ENCODE results near the gene GOSR2.
"Not testable (repeated sequence)": the region's sequence is repeated elsewhere in the genome, so short reads cannot be mapped to it uniquely, and the experiment has no call there.

The GOSR2 gene

DNA sequence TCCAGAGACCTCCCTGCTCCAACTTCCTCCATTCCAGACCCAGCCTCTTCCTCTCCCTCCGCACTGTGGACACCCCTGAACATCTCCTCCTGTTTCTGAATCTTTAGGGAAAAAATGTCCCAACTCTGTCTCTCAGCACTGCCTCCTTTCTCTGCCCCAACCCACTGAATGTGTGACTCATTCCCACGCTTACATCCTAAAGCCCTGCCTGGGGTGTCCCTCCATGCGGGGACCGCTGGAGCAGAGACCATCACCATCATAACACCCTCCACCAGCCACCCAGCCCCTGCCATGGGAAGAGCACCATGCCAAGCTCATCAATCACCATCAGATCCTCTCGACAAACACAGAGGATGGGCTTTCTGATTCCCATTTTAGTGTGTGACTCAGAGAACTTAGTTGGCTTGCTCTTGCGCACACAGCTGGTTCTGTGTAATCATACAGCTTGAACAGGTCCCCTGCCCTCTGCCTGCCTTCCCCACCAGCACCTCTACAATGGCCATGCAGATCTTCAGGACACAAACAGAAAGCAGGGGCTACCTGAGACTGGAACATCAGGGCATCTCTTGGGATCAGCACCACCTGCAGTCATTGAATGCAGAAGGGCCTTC lies 45.4 kb downstream of the GOSR2 start:
- DNase-seq = no peak

DNA sequence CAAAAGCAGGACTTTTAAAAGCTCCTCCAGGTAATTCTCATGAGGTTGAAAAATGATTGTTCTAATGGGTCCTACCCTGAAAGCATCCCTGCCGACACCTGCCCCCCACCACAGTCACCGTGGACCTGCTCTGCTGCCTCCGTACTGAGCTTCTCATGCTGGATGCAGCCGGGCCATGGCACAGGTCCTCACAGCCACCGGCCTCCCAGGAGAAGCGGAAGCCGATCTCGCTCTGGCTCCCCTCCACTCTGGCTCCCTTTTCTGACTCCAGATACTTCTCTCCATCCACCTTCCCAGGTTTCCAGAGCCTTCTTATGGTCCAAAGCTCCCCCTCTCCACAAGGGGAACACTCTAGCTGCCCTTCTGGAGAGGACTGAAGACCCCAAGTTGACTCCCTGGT lies 45.9 kb downstream of the GOSR2 start:
- no peak for DNase-seq

DNA sequence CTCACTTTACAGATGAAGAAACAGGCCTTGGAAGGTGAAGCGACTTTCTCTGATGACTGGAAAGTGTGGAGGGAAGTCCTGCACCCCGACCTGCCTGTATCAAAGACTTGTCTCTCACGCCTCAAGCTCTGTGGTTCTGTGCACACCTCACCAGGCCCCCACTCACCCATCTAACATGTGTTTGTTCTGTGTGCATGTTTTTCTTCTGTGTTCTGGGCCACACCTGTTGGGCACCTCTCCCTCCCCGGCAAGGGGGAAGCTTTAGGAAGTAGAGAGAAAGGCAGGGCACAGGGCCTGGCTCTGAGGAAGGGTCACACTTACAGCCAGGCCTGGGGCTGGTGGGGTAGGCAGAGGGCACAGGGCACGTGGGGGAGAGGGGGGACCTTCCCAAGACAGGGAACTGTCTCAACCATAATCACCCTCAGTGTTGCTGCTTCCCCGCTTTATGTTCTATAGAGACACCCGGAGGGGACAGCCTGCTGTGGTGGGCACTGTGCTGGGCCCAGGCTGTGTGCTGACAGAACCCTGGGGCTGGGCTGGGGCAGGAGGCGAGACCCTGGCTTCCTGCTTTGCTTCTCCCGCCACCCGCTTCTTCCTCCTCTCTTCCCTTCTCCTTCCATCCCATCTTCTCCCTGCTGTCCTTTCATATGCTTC lies 48.8 kb downstream of the GOSR2 start:
- no peak for DNase-seq

DNA sequence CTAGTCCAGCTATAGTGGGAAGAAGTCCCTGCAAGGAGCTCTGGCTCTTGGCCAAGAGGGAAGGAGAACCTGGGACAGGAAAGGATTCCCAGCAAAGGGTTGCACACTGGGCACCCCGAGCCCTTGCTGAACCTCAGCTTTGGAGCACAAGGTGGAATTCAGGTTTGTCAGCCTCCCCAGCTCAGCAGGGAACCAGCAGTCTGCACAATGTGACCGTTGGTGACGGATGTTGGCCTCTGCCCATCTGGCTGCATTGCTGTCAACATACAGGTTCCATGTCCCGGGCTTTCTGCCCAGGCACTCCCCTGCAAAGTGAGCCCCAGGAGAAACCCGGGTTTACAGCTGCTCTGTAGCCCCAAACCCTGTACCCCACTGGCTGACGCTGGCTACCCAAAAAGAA lies 49.4 kb downstream of the GOSR2 start:
- no peak for DNase-seq

DNA sequence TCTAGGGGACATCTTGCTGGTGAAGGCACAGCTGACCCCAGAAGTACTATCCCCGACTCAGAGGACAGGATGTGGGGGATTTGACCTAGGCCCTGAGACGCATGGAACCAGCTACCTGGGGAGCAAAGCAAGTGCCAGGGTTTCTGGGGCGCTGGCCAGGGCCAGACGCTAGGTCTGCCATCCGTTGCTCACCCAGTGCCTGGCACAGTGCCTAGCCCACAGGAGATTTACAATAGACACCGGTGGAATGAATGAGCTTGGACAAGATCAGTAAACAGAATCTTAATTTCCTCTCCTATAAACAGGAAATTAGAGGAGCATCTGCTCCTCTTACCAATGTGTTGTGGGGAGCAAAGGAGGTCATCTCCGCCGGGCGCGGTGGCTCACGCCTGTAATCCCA lies 51.1 kb downstream of the GOSR2 start:
- no peak for DNase-seq

DNA sequence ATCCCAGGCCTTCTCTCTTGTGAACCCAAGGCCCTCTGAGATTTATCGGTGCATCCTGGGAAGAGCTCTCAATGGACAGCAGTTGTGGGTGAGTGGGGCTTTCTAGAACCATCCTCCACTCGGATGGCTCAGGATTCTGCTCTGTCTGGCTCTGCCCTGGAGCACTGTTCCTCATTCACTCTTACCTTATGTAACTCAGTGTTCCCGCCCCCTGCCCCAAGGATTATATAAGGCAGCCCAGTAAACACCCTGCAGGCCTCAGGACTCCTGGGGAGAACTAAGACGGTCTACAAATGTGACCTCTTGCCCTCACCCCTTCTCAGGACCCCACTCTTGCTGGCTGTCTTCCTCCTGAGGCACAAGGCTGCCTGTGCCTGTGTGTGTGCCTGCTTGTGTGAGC lies 52.3 kb downstream of the GOSR2 start:
- no peak for DNase-seq

DNA sequence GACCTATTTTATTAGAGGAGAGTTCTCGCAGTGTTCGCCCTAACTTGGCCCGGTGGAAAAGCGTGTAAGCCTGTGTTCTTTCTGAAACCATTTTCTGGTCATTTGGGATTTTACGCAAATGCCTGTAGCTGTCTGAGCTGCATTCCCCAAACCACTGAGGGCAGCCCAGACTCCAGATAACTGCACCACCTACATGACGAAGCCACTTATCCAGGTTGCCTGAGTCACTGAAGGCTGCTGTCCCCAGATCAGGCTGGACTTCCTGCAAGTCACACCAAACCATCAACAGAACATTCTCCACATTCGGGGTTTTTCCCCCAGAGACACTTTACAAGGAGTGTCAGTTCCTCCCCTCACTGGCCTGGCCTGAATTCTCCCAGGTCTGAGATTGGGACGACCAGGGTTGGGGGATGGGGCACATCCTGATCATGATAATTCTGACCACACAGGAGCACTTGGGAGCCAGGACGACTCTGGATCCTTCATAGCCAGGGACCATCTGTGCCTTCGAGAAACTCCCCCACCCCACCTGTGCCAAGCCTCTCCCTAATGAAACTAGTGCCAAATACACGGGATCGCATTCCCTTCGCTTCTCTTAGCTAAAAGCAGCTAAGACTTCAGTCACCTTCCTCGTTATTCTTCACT lies 53.8 kb downstream of the GOSR2 start:
- DNase-seq = no peak

DNA sequence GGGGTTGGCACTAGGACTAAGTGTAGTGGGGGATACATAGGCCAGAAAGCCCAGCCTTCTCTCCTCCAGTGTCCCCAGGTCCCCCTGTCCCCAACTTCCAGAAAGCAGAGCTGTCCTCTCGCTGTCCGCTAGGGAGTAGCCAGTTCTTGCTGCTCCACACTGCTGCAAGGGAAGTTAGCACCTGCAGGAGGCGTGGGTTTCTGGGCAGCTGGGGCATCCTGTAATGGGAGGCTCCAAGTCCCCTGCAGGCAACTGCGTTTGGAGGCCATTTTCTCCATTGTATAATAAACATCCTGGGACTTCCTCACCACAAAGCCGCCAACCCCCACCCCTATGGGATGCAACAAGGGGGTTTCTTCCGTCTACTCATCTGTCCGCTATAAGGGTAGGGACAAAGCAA lies 54.4 kb downstream of the GOSR2 start:
- no peak for DNase-seq

DNA sequence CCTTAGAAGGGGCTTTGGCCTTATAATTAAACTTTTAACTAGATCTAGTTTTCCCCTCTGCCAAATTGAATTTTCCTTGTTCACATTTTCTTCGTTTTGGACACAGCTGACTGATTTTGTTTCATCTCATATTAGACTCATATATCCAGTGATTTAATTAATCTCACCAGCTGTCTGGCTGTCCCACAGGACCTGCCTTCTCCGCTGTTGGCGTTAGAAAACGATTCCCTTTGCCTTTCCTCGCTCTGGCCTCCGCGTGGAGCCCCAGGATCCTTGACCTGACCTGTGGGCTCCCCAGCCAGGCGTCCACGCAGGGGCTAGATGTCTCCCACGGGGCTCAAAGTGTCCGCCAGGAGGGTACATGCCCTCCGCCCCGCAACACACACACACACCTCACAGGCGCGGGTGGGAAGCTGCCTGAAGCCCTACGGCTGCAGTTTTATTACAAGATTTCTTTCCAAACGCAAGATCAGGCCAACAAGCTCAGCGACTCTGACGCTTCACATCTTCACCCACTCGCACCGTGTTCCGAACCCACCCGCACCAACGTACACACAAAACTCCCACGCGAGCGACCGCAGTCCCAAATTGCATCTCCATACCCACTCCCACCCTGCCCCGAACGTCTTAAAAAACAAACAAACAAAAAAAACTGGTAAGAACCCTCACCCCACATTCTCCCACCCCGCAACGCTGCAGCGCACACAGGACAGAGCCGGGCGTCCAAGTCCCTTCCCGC lies 55.0 kb downstream of the GOSR2 start:
- no peak for DNase-seq

DNA sequence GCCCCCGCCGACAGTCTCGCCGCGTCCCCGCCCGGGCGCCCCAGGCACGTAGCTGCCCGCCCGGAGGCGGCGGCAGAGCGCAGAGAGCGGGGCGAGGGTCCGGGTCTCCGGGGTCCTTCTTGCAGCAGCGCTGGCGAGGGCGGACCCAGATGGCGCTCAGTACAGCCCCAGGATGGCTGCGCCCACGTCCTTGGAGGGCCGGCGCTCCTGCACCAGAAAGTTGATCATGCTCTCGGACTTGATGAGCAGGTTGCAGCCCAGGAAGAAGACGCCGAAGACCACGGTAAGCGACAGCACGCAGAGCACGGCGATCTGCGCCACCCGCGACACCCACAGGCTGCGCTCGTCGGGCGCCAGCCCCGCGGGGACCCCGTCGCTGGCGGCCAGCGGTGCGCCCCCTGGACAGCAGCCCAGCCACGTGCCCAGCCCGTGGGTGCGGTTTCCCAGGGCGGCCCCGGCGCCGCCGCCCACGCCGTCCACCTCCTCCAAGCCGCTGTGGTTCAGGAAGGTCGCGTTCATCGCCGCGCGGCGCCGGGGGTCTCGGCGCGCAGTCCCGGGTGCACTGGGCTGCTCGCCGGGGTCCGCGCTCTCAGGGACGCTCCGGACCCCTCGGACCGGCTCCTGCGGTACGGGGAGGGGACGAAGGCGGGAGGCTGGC lies 55.7 kb downstream of the GOSR2 start:
- DNase-seq = no peak

DNA sequence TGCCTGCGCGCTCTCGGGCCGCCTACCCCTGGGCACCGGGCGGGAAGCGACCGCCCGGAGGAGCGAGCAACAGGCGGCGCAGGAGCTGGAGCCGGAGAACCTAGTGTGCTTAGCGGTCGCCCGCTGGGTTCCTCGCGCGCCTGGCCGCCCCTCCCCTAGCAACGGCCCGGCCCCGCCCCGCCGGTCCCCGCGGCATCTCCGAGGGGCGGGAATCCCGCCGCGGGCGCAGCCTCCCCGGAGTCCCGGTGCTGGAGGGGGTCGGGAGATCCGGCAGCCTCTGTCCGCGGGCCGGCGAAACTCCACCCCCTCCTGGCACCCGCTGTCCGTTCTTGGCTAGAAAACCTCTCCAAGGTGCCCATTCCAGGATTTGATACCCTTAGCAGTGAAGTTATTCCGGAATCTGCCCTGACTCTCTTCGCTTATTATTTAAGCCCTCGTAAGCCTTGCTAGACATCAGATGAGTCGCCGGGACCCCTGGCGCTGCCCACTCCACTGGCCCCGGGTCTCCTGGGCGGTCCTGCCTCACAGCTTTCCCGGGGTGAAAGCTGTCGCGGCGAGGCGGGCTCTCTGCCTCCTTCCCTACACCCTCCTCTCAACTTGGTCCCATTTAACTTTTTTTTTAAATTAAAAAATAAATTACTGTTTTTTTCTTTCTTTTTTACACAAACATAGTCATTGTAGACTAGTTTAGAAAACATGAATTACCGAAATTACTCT lies 56.3 kb downstream of the GOSR2 start, which contains the start of gene RPRML:
Gene RPRML (minus strand): TSS at position 107 of the 717 bp plus-strand sequence. CDS start 246 bp downstream, outside the sequence.
- DNase-seq = peak in 1 of 2 donors; percentile 3

DNA sequence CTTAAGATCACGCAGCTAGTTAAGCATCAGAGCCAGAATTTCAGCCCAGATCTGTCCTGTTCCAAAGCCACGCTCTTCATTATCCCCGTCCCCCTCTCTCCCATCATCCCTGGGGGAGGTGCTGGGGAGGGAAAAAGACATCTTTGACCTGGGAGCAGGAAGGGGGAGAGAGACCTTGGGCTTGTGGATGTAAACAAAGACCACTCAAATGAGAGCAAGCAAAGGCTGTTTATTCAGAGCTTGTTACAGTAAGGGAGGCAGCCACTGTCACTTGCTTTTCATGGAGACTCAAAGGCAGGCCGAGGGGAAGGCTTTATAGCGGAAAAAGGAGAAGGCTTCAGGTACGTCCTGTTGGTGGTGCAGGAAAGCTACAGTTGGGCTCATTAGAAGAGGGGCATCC lies 59.6 kb downstream of the GOSR2 start:
- DNase-seq = no peak

DNA sequence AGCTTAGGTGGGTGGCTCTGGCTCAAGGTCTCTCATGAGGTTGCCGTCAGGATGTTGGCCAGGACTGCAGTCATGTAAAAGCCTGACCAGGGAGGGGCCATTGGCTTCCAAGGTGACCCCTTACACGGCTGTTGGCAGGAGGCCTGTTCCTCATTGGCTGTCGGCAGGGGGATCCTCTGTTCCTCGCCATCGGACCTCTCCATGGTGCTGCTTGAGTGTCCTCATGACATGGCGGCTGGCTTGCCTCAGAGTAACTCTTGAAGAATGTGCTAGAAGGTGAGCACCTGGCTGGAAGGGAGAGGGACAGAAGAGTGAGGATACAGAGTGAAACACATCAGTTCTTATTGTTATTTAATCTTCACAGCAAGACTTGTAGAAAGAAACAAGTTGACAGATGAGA lies 60.8 kb downstream of the GOSR2 start:
- no peak for DNase-seq

DNA sequence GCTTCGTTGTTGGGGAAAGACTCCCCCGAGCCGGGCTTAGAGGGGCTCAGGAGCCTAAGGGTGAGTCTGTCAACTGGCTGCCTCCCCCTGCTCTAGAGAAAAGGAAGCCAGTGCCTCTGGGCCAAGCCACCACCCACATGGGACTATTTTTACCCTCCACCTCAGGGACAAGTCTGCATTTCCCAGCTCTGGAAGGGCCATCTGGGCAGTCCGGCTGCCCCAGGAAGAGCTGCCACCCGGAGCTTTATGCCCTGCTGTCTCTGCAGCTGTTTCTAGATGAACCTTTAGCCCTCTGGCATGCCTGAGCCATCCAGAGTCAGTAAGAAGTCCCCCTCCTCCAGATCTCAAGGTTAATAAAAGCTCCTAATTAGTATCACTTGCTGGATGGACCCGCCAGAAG lies 61.4 kb downstream of the GOSR2 start:
- no peak for DNase-seq

DNA sequence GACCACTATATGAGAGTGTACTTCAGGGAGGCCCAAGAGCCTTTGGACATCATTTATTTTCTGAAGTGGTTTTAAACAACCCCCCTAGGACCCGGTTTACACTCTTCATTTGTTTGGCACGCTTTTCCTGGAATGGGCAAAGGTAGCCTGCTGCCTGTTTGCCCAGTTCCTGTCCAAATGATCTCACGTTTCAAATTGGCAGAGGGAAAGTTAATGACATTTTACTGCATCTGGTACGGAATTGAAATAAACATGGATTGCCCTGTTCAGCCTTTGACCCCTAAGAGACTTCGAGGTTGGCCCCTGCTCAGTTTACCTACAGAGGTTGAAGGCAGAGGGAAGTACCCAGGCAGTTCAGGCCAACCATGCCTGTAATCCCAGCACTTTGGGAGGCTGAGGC lies 61.9 kb downstream of the GOSR2 start:
- no peak for DNase-seq

DNA sequence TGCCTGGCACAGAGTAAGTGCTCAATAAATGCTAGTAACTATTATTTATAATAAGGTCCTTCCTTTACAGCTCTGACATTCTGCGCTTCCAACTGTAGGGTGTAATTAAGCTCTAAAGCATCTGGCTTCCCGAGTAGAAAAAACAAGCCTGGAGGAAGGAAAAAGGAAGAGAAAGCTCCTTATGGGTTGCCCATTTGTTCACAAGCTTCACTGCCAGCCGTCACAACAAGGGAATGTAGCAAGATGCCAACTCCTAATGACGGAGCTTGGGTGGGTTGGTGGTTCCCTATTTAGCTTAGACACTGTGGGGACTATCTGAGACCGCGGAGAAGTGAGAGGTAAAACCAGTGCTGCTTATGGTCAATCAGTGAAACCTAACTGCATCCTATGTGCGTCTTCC lies 63.4 kb downstream of the GOSR2 start:
- DNase-seq = no peak

DNA sequence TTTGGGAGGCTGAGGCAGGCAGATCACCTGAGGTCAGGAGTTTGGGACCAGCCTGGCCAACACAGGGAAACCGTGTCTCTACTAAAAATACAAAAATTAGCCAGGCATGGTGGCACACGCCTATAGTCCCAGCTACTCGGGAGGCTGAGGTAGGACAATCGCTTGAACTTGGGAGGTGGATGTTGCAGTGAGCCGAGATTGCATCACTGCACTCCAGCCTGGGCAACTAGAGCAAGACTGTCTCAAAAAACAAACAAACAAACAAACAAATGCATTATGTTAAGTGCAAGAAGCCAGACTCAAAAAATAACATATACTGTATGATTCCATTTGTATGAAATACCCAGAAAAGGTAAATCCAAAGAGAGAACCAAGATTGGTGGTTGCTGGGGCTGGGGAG lies 65.0 kb downstream of the GOSR2 start:
- not testable (repeated sequence) for DNase-seq

DNA sequence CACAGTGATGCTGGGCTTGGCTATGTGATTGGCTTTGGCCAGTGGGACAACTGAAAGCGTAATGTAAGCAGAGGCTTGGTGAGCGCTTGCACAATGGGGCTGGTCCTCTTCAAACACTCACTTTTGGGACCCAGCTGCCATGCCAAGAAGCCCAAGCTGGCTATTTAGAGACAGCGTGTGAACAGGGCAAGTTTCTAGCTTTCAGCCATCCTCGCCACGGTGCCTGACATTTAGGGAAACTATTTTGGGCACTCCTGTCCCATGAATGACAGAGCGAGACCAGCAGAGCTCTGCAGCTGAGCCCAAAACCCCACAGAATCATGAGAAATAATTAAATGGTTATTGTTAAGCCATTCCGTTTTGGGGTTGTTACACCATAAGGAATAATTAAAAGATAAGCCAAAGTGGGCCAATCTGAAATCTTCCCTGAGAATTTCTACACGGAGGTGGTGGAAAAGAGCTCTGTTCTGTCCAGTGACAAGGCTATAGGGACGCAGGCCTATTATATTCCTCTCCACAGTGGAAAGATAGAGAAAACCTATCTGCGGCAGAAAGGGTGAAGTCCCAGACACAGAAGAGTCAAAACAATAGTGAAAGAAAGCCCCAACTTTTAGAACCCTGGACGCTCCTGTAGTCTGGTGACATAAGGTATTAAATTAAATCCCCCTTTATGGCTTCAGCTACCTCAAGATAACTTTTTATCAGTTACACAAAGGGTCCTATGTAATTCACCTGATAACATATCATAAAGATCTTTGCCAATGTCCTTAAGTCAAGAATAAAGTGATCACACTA lies 66.9 kb downstream of the GOSR2 start:
- DNase-seq = no peak

DNA sequence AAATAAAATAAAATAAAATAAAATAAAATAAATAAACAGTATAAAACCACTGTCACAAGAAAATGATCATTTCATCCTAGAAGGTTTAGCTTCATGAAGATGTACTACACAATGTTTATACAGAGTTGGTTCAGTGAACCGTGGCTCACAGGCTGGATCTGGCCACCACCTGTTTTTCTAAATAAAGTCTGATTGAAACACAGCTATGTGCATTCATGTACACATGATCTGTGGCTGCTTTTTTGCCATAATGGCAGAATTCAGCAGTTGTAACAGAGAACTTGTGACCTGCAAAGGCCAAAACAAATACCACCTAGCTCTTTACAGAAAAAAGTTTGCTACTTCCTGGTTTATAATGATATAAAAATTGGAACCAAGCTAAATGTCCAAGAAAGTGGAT lies 68.7 kb downstream of the GOSR2 start:
- DNase-seq = no peak

Data from inflammatory macrophage treated with lipopolysaccharide for 1 hour (primary cell).